Loucy (cell line): ENCODE results near the gene ARHGEF25.

ENCODE experiments used
- CTCF ChIP-seq: fragments of 200-600 bp; sonication (generic); conservative IDR thresholded peaks from 2 replicates; pipeline ENCODE4 v1.5.1; 2014; ENCODE audit warnings: mild to moderate bottlenecking, antibody characterized with exemption, low read length
- EZH2phosphoT487 ChIP-seq: fragments of 200-600 bp; IDR thresholded peaks from 2 replicates; pipeline ENCODE4 v1.6.1; 2018; ENCODE audit warnings: antibody characterized with exemption, mild to moderate bottlenecking, moderate library complexity, borderline replicate concordance

- no peak for TF ChIP-seq CTCF
- no peak for TF ChIP-seq EZH2phosphoT487
Measured at GRCh38 chr12:57614178-57614947, 3.1 kb downstream of the ARHGEF25 start.
